Right lobe of liver (tissue), 4 donors: ENCODE measurements around the gene TRPT1.

Source experiments
- CTCF ChIP-seq, 4 donors: fragments of 200-600 bp in 3 of 4; fragments of 450-650 bp in 1 of 4; IDR thresholded peaks; one replicate each; pipeline versions ENCODE4 v1.5.1 to v1.8.0; 2016 to 2022; ENCODE audit warnings: antibody characterized with exemption in 4 of 4, mild to moderate bottlenecking in 2 of 4
- POLR2A ChIP-seq: fragments of 450-650 bp; IDR thresholded peaks from one replicate; pipeline ENCODE4 v1.6.1; 2017; ENCODE audit warnings: antibody characterized with exemption, mild to moderate bottlenecking
- donor health status: DM: no; HTN: no; CAD: no.
- donor health status: DM: no; HTN: no; CAD: no.
- donor health status: DM: no; HTN: yes; CAD: no.

- TF ChIP-seq CTCF (IDR thresholded peaks at IDR 0.05) (no peak), POLR2A (no peak)
Observed at GRCh38 chr11:64261556-64262080, 35.6 kb upstream of the TRPT1 start.
